ENCODE data around the gene RIMS1. TPM values are rescaled to one million over a fixed set of nuclear protein-coding genes. Genes with fewer than 3 reads are reported as not detected.
"Not testable (repeated sequence)": the region's sequence is repeated elsewhere in the genome, so short reads cannot be mapped to it uniquely, and the experiment has no call there.

The RIMS1 gene
- total RNA-seq, 1 donor from 2014 or later, result 0.48 TPM

DNA sequence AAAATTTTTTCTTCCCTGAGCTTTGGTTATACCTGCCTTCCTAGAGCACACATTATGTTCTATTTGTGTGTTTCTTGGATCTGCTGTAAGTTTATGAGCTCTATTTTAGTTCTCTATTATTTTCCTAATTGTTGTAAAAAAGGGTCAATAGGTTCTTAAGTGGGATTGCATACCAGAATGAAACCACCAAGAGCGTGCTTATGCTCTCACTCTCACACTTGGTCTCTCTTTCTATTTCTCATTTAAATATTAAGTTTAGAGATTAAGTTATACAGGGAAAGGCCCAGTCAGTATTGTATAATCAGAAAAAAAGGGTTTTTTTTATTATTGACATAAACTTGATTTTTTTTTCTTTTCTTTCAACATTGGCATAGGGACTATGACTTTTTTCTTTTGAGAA, 96.8 kb downstream of the RIMS1 start:
- ATAC-seq, result no peak

DNA sequence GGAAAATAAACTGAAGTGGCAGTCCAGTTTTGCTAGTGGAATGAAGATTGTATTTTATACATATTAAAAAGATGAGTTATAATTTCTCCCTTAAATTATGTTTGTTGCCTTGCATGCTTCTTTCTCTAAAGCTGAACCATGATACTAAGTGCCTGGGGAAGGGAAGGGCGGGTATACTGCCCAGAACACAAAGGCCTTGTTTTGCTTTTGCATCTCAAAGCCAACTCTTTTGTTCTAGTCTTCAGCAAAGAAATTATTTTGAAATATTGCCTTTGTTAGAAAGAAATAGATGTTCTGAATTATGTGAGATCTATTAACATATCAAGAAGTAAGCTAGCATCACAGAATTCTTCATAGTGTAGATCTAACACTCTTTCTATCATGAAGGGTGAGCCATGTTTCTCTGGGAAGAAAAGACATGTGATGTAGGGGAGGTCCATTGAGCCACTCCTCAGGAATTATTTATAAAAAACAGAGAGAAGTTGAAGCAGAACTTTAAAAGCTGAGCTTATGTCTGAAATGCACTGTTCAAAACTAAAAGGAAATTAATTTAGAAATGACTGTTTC, 108.4 kb downstream of the RIMS1 start:
- ATAC-seq, result no peak

DNA sequence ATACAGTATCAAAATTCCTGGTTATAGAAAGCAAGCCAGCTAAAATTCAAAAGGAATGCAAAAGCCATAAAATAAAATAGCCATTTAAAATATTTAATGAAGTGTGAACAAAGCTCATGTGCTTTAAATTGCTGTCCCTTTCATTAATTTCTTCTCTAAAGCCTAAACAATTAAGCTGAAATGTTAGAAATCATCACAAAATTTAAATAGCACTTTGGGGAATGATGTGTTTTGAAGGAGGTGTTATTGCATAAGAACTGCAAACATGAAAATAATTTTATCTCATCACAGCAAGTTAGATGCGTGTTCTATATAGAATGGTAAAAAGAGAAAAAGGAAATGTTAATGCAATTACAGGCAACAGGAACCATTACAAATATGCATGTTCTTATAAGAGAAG, 111.0 kb downstream of the RIMS1 start:
- ATAC-seq, result no peak

- ATAC-seq, result no peak
These were observed 116.1 kb downstream of the RIMS1 start for GRCh38 chr6:72002415-72002814.

GRCh38 chr6:72006591-72006990, 120.2 kb downstream of the RIMS1 start:
- ATAC-seq, result not testable (repeated sequence)

- no peak for ATAC-seq
These were observed 136.5 kb downstream of the RIMS1 start for GRCh38 chr6:72022830-72023229.

DNA sequence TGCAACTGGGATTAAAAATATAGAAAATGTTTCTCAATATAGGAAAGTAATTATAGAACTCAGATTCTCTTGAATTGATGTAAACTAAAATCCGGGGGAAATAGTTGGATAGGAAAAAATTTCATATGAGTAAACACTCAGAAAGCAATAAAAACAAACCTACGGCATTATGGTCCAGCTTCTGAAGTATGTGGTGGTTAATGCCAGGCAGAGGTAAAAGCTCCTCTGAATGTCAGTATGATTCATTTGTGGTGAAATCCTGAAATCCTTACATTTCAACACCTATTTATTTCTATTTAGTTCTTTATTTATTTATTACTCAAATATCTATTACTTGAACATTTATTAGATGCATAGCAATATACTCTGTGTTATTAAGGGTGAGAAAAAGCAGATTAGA, 145.1 kb downstream of the RIMS1 start:
- no peak for ATAC-seq

DNA sequence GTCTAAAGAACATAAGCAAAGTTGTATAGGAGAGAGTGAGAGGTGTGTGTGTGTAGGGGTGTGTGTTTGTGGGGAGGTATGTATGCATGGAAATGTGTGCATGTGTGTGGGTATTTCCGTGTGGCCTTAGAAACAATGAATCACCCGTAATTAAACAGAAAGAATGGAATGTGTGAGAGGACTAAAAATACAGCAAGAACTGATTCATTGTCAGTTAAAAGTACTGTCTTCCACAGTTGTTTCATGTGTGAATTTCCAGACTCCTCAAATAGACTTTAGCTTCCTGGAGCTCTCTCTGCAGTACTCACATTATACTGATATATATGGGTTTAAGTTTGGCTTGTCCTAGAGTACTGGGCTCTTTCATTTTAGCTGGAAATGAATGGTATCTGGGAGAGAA, 145.7 kb downstream of the RIMS1 start:
- no peak for ATAC-seq

DNA sequence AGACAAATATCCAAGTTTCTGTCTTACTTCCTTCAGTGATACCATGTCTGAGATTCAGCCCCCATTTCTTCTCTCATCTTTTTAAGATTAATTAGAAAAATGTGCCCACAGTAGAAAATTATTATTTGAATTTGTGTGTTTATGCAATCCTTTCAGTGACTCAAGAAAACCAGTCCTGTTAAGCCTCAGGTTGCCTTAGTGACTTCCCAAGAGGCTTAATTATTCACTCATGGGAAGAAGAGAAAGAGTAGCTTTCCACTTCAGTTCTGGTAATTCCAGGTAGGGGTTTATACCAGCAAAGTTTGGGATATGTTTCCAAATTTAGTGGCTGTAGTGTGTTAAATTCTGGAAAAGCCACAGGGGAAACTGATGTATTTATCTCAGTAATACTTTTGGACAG, 149.1 kb downstream of the RIMS1 start:
- no peak for ATAC-seq

DNA sequence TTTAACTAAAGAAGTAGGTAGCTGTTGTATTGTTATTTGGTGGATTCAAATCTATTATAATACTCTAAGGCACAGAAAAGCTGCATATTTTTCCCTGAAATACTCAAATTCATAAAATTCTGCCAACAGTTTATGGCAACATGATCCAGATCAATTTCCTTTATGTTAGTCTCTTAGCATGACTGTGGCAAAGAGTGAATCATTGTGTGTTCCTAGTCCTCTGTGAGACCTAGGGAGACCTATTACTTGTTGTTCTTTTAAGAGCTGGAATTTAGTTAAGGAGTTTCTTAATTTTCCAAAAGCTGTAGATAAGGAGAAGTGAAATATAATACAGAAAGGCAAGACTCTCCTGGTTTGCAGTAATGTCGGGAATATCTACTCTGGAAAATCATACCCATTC, 149.6 kb downstream of the RIMS1 start:
- no peak for ATAC-seq

GRCh38 chr6:72037006-72037405, 150.7 kb downstream of the RIMS1 start:
- ATAC-seq, result no peak

DNA sequence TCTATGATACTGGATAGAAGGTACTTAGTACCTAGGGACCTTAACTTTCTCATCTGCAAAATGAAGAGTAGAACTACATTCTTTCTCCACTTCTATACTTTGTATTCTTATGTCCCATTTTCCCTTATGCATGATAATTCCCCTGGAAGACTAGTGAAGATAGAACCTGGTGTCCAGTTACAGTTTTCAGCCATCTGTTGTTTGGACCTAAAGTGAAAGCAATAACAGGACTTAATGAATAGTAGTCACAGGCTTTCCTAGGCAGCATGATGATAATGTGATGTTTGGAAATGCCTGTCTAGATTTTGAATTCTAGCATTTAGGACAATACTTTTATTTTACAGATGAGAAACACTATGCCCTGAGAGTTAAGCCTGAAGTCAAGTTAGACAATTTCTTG, 153.8 kb downstream of the RIMS1 start:
- ATAC-seq, result no peak

DNA sequence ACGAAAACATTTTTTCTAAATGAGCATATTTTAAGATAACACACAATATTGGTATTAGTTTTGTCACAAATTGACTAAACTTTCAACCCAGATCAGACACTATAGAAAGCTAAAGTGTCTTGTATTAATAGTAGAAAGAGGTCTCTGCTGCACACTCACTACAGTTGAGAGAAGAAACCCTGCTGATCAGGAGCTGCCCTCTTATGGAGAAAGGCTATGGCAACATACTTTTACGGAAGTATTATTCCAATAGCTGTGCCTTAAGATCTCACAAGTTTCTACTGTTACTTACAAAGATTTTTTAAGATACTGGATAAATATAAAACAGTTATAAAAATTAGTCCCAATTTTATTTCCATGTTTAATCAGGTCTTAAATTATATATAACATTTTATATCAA, 155.7 kb downstream of the RIMS1 start:
- ATAC-seq, result no peak

DNA sequence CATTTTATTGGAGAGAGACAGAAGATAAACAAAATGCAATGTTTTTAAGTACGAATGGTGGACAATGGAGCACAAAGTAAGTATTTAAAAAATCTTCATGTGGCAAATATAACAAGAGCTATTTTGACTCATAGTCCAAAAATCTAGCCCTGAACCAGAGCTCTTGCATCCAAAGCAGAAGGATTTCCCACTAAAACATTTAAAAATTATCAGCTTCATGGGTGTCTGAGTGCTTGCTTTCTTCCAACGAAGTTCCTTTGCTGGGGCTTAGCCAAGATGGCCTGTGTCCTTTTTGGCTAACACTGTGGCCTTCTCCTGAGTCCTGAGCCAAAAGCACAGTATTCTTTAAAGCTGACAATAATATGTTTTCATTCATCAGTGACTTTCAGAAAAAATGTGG, 161.7 kb downstream of the RIMS1 start:
- ATAC-seq, result no peak

DNA sequence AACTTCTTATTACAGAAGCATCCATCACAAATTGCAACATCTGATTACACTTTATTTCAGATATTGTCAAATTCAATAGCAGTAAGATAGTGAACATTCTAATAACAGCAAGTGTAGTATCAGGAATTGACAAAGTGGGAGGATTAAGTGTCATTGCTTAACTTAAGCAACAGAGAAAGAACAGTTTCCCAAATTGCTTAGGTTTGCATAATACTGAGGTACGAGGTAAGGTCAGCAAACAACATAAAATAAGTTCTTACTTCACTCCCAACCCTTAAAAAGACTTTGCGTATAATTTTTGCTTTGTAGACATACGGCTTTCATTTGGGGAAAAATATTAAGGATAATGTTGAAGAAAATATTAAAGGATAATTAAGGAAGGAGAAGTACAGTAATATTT, 163.0 kb downstream of the RIMS1 start:
- ATAC-seq, result no peak

- ATAC-seq, result no peak
These were observed 174.9 kb downstream of the RIMS1 start for GRCh38 chr6:72061286-72061685.

DNA sequence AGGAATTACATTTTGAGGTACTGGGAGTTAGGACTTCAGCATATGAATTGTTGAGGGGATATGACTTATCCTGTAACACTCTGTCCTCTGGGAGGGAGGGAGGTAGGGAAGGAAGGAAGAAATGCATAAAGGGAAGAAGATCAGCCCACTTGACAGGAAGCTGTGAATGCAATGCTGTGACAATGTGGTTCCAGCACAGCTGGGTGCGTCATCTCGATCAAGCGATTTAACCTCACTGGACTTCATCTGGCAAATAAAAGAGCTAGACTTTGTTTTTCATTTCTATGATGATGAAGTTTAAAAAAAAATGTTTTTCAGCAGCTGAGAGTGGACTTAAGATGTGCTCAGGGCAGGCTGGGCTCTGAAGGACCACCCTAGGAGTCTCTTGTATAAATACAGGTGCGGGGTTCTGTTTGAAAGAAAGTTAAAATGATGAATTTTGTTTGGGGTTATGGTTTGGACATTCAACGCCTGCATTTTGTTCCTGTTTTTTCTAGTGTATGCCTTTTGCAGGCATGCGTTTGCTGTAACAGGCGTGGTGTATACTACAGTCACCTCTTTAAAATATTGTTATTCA, 178.1 kb downstream of the RIMS1 start:
- ATAC-seq, result no peak

DNA sequence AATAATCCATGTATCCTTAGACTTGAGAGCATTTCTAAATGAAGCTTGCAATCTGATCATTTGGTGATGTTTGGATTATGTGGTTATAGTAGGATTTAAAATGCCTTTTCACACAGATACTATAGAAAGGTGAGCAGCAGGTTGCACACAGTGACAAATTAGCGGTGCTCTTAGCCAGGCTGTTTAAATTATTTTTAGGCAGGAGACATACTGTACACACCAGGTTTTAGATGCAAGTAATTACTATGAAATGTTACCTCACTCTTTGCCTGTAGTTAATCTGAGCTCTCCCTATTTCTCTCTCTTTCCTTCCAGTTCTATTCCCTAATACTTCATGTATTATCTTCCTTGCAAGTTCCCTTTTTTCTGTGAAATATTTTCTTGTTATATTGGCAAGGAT, 191.7 kb downstream of the RIMS1 start:
- ATAC-seq, result no peak

DNA sequence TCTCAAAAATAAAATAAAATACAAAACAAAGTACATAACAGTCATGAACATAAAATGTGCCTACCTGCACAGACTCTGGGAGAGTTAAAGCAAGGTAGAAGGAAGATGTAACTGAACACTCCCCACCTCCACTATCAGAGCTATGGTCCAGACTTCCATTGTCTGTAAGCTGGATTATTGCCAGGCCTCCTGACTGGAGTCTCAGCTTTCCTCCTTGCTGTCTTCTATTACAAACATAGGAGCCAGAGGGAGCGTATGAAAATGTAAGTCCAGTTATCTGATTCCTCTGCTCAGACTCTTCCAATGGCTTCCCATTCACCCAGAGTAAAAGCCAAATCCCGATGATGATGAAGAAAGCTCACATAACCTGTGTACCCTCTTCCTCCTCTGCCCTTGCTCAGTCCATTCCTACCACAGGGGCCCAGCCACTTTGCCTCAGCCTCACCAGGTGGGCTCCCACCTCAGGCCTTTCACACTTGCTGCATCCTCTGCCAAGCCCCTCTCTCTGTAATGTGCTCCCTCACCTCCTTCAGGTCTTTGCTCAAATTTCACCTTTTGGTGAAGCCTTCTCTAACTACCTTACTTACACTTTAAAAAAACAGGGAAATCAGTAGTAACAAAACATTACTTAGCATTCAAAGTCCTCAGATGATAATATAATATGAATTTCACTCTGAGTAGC, 194.1 kb downstream of the RIMS1 start:
- ATAC-seq, result no peak

DNA sequence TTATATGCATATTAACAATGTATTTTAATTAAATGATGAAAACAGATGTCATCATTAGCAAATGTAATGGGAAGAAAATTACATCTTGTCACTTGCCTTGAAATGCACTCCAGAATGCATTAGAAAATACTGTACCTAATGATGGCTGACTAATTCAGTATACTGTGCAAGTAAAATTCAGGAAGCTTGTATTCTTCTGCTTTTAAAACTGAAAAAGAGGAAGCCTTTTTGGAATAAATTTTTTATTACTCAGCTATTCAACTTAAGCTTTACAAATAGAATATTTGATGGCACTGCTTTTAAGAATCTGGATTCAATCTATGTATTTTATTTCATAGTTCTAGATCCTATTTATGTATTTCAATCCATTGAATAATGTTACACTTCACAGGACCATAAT, 195.5 kb downstream of the RIMS1 start:
- no peak for ATAC-seq

- no peak for ATAC-seq
These were observed 197.6 kb downstream of the RIMS1 start for GRCh38 chr6:72083976-72084375.

DNA sequence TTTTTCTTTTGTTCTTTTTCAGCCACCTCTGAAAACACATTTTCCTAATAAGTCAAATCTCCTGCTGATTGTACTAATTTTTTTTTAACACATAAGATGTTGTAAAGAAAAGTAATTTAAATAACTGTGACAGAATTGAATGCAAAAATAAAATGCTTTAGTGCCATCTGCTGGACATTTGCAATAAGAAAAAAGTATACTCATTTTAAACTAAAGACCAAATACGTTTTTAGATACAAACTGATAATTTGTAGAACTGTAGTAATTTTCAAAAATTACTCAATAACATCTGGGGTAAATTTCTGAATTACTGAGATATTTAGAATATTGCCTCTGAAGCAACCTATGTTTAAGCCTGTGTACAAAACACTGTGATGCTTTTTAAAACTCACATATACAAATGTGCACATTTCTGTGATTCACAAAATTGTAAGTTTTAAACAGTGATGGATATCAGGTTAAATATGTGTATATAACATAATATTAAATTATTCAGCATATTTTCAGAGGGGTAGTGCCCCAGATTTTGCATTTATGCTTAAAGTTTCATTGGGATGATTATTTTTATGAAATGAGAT, 198.7 kb downstream of the RIMS1 start:
- no peak for ATAC-seq

DNA sequence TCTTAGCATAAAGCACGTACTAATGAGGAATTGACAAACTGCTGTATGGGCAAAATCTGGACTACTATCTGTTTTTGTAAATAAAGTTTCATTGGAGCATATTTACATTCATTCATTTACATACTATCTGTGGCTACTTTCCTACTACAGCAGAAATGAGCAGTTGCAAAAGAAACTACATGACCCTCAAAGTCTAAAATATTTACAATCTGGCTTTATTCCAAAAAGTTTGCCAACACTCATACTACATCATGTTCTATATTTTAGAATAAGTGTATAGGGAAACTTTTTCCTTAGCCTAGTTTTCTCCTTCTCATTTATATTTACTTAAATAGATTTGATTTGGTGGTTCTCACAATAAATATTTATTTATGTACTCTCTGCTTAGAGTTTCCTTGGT, 208.2 kb downstream of the RIMS1 start:
- no peak for ATAC-seq

DNA sequence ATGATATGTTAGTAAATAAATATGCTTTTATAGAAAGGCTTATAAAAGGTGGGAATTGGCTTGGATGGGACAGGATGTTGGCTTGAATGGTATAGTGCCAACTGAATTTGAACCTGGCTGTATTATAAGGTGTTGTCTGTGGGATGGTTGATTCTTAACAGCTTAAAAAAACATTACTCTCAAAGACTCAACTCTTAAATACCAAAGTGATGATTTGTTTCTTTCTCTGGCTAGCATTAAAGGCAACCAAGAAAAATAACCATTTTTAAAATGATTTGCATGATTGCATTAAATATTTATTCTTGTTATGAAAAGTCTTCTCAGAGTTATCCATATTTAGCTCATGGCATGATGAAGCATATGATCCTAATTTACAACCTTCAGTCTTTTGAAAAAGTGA, 216.2 kb downstream of the RIMS1 start:
- ATAC-seq, result no peak
